ENCODE results near the gene ERCC4.

The ERCC4 gene

GRCh38 chr16:13931845-13932244 is 11.9 kb downstream of the ERCC4 start:
- Histone ChIP-seq H3K4me3 (ENCODE audit: low read depth, low read length) (no peak overlapping the region), H3K36me3 (ENCODE audit: control insufficient read depth in 2 of 2, insufficient read depth in 1 of 2, low read length in 2 of 2) (peaks cover 25 to 66% of the 10 kb centered on the region in 2 experiments), H3K9me3 (ENCODE audit: control insufficient read depth, insufficient read depth, low read depth, low read length) (no peaks in the 10 kb centered on the region), H3K4me1 (ENCODE audit: control insufficient read depth, insufficient read depth, low read length) (no peaks in the 10 kb centered on the region), H3K27ac (ENCODE audit: extremely low read depth, low read depth, low read length) (no peak overlapping the region)
- ChIA-PET POLR2A (no interaction called here), CTCF (interaction anchor here (1.2 to 2.9 kb wide), 2 partner anchors 12 to 91 kb away, joined by 4 to 17 read pairs; partner anchors contain the start of gene ERCC4)
- TF ChIP-seq ZNF449 (tag by site-specific recombination; IDR thresholded peaks at IDR 0.05) (no peak), ZBTB26 (tag by site-specific recombination; optimal IDR thresholded peaks at IDR 0.05) (no peak), ZNF362 (tag by site-specific recombination; IDR thresholded peaks at IDR 0.05) (no peak), ZNF560 (tag by site-specific recombination; IDR thresholded peaks at IDR 0.05; ENCODE audit: borderline replicate concordance) (no peak), ZNF510 (tag by site-specific recombination; IDR thresholded peaks at IDR 0.05; ENCODE audit: insufficient replicate concordance) (no peak), ZNF292 (tag by site-specific recombination; IDR thresholded peaks at IDR 0.05; ENCODE audit: borderline replicate concordance, low read depth) (no peak), ZNF629 (tag by site-specific recombination; IDR thresholded peaks at IDR 0.05) (no peak), ZNF488 (tag by site-specific recombination; IDR thresholded peaks at IDR 0.05) (no peak), ZNF311 (tag by site-specific recombination; IDR thresholded peaks at IDR 0.05; ENCODE audit: borderline replicate concordance) (no peak)

- POLR2A ChIA-PET: no interaction called here
- Histone ChIP-seq H3K4me3 (ENCODE audit: low read depth, low read length) (no peak overlapping the region), H3K27ac (ENCODE audit: extremely low read depth, low read depth, low read length) (no peak overlapping the region), H3K9me3 (ENCODE audit: control insufficient read depth, insufficient read depth, low read depth, low read length) (no peaks in the 10 kb centered on the region), H3K36me3 (ENCODE audit: control insufficient read depth in 2 of 2, insufficient read depth in 1 of 2, low read length in 2 of 2) (peaks cover 13 to 82% of the 10 kb centered on the region in 2 experiments), H3K4me1 (ENCODE audit: control insufficient read depth, insufficient read depth, low read length) (no peaks in the 10 kb centered on the region)
- CTCF ChIA-PET: interaction anchor here (0.5 to 3.9 kb wide), 13 partner anchors 8 to 1752 kb away, joined by 3 to 36 read pairs (median 4); partner anchors contain the start of gene ERCC4
- TF ChIP-seq KLF1 (tag by site-specific recombination; IDR thresholded peaks at IDR 0.05): no peak
- no peak for TF ChIP-seq ZNF548 (tag by site-specific recombination; IDR thresholded peaks at IDR 0.05)
- no peak for TF ChIP-seq HIC1 (tag by site-specific recombination; IDR thresholded peaks at IDR 0.05)
- no peak for TF ChIP-seq ZBTB17 (tag by site-specific recombination; IDR thresholded peaks at IDR 0.05)
- TF ChIP-seq ZNF223 (tag by site-specific recombination; IDR thresholded peaks at IDR 0.05): no peak
- TF ChIP-seq ZNF645 (tag by site-specific recombination; IDR thresholded peaks at IDR 0.05): no peak
- no peak for TF ChIP-seq ZNF624 (tag by site-specific recombination; IDR thresholded peaks at IDR 0.05)
- no peak for TF ChIP-seq PBX3 (CRISPR knock-in tag; IDR thresholded peaks at IDR 0.05)
- no peak for TF ChIP-seq WT1 (tag by site-specific recombination; IDR thresholded peaks at IDR 0.05)
- no peak for TF ChIP-seq ZEB2 (tag by site-specific recombination; IDR thresholded peaks at IDR 0.05)
Observed at GRCh38 chr16:13935408-13935807, 15.5 kb downstream of the ERCC4 start.
